ENCODE data around the gene ATOH1.

Gene ATOH1

DNA sequence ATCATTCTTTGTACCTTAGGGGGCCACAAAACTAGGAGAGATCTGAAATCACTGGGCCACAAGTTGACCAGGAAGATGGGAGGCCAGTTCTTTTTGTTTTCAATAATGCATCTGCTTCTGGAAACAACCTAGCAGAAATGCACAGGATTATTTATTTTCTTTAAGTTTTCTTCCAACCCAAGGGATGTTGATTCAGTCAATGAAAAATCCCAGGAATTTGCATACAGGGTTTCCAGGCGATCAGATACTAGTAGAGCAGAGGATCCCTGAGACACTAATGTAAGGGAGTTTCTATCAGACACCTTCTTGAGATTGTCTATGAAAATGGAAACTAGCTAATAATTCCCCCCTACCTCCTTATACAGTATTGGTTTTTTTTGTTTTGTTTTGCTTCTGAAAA is 7.4 kb downstream of the ATOH1 start:
- DNase-seq (ENCODE audit: low spot score): no peak

DNA sequence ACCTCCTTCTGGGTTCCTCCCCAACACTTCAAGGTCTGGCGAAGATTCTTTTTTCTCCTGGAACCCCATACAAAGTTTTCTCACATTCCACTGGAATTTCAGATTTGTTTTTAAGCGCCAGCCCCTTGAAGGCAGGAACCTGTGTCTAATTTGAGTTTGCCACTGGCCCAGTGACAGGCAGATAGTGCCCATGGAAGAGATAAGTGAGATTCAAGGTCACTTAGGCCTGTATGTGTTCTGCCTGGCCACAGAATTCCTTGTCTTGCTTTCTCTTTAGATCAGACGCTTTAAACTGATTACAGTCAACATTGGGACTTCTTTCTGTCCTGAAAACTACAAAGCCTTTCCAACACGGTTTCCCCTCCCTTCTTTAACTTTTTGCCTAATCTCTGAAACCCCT is 11.2 kb downstream of the ATOH1 start:
- no peak for DNase-seq (ENCODE audit: low spot score)

DNA sequence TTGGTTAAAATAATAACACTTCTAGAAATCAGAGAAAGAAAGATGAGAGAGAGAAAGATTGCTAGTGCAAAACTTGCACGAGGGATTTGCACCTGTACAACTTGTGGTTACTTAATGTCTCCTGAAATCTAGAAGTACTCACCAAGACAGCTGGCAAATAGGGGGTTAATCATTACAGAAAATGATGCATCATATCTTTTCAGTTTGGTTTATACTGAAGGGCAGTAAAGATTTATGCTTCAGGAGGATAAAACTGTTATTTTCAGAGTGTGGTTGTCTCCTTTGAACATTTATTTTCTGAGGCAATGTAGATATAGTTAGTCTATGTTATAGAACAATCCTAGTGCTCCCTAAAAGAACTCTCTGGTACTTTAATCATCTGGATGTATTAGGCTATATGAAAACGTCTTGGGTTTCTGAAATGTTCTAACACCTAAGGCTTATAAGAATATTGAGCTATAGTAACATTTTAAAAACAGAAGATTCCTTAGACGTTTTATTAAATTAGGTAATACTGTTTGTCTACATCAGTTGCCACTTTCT is 13.3 kb downstream of the ATOH1 start:
- DNase-seq (ENCODE audit: low spot score): no peak

DNA sequence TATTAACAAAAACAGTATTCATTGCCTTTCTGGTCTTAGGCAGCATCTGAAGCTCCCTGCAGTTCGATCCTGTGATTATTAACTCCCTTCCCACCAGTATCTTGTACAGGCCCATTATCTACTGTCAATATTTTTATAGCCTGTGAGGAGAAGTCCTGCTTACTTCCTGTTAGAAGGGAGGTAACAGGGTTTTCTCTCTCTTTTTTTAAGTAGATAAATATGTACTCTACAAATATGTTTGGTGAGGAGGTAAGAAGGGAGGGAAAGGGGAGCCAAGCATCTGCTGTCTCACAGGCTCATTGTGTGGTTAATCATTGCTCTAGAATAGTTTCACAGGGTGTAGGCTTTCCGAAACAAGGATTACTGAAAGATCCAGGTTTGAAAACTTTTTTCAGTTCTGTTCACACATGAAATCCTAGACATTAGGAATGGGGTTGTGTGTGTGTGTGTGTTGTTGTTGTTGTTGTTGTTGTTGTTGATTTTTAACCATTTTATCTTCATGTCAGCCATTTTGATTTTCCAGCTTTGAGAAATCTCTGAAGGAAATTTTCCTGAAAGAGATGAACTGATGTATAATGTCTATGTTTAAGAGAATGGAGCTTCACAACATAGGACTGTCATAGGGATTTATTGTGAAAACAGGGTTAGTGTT is 14.2 kb downstream of the ATOH1 start:
- DNase-seq (ENCODE audit: low spot score): no peak

DNA sequence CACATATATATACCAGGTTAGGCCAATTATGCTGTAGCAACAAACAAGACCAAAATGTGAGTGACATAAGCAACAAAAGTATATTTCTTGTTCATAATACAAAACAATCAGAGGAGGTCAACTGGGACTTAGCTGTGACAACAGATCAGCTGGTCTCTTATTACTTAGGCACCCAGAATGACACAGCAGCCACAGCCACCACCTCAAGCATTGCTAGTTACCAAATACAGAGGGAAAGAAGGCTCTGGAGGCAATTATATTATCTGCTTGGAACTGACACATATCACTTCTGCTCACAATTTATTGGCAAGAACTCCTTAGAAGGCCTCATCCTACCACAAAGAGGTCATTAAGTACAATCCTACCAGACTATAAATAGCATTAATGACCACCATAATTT is 15.2 kb downstream of the ATOH1 start:
- DNase-seq (ENCODE audit: low spot score): no peak

DNA sequence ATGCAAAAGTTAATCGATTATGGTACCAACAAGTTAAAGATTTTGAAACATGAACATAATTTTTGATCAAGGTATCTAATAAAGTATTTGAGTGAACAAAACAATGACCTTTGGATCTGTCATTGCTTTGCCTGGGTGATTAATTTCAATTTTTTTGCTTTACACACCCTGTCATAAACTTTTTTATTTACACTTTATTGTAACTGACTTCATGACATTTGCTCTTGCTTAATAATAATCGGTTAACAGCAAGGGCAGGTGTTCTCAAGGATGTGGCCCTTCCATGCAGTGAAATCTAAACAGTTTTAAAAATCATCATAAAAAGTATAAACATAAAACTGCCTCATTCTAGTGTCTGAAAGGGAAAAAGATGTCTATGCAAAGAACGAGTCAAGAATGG is 24.1 kb downstream of the ATOH1 start:
- no peak for DNase-seq (ENCODE audit: low spot score)

DNA sequence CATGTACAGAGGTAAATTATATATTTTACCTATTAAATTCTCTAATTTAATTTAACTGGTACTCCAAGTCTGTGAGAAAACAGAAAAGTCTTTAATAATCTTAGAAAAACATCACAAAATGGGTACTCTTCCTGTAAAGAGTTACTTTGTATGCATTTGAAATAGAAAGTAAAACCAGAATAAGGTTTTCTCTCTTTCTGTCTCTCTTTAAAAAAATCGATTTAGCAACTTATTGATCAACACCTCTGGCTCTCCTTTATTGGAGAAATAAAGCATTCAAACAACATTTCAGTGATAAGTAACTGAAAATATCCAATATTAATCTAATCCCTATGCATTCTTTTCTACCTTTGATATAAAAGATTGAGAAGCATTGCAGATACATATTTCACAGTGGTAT is 27.4 kb downstream of the ATOH1 start:
- no peak for DNase-seq (ENCODE audit: low spot score)

DNA sequence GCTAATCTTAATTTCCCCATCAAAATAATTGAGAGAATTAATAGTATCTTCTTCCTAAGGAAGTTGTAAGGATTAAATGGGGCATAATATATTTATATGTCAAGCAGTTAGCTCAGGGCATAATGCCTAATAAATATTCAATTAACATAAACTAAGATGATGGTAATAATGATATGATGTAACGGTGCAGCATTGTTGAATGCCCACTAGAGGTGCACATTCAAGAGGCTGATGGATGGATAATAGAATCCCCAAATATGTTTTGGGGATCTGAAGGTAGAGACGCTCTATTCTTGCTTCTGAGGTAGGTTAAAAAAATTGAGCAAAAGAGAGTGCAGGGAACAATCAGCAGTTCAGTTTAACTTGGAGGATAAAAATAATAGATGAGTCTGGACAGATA is 37.1 kb downstream of the ATOH1 start:
- no peak for DNase-seq (ENCODE audit: low spot score)

DNA sequence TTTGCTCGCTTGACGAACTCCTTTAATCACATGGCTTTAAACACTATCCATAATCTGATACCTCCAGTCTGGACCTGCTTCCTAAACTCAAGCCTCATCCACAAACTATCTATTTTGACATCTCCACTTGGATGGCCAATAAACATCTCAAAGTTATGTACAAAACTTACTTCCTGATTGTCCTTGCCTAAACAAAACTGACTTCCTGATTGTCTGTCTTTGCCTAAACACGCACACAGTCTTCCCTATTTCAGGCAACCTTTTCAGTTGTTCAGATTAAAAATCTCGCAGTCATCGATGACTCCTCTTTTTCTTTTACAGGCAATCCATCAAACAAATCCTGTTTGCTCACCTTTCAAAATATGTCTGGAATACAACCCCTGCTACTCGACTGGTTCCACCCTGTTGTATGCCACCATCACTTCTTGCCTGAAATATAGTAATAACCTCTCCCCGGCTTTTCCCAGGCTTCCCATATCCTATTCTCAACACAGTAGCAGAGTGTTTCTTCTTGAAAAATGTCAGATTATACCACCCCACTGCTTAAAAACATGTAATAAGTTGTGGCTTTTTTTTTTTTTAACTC is 39.0 kb downstream of the ATOH1 start:
- no peak for DNase-seq (ENCODE audit: low spot score)

DNA sequence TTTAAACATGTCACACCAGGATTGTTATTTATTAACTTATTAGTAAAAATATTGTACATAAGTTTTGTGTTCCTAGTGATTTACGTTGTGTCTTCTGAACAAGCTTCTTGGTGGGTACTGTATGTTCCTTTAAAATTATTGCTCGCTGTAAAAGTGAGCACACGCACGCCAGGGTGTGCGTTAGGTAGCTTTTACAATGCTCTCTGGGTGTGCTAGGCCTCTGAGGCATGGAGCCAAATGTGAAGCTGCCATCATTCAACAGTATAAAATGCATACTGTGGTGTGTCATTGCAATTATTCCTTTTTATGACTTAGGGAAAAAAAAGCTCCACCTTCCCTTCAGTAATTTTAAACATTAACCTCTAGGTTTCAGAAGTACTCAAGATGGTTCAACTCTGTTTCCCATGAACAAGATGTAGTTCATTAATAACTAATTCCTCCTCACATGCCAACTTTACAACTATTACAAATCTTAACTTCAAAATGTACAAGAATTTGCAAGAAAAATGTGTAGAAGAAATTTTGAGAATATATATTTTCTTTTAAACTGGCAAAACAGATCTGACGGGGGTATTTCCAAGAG is 42.4 kb downstream of the ATOH1 start:
- DNase-seq (ENCODE audit: low spot score): no peak

DNA sequence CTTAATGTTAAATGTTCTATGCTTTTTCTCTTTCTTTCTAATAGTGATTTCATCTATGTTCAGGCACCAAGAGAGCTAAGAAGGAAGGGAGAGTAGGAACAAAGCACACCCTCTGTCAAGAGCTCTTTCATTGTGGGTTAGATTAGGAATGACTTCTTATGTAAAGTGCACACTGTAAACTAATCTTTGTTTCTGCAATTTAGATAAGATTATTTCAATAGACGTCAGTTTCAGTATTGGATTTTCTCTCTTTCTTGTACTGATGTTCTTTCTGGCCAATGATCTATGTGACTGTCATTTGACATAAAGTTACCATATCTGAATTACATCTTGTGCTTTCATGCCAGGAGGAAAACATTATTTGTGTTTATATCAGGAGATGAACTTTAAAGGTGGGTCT is 48.2 kb downstream of the ATOH1 start:
- no peak for DNase-seq (ENCODE audit: low spot score)

DNA sequence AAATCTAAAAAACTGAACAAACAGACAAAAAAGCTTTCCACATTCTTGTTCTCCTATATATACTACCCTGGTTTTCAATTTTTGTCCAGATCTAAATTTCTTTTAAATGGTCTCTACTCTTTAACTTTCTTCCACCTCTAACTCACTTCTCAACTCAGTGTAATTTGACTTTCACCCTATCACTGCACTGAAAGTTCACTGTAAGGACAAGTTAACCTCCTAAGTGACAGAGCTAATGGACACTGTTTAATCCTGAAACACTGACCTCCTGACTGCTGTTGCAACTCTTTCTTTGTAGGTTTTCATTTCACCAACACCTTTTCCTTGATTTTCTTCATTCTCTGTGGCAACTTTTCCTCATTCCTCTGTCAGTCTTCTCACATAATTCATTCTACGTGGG is 50.0 kb downstream of the ATOH1 start:
- no peak for DNase-seq (ENCODE audit: low spot score)

DNA sequence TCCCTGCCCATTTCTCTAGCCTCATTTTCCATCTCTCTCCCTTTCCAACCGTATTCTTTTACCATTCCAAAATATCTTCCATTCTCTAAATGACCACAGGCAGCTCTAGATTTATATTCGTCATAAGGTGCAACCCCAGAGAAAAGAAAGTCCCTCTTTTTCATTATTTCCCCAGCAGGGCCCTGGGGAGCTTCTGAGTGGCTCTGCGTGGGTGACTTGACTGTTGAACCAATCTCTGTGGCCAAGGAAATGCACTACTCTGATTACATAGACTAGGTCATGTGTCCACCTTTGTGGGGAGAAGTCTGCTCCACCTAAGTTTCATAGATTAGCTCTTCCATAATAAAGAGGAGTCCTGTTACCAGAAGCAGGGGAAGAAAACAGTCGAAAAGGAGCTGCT is 51.4 kb downstream of the ATOH1 start:
- DNase-seq (ENCODE audit: low spot score): no peak

All from iPS-NIHi11 (cell line).